ENCODE data around the gene MLLT6. TPM values are rescaled to one million over a fixed set of nuclear protein-coding genes. Genes with fewer than 3 reads are reported as not detected.

Gene MLLT6
- total RNA-seq, result 100 to 1,000 TPM in 1 of 6 donors, 10 to 100 TPM in 5; 51.3 to 112 (median 67.4) TPM
- 100 to 1,000 TPM in 1 of 2 donors, 10 to 100 TPM in 1; 69.9 to 181 TPM for polyA plus RNA-seq

DNA sequence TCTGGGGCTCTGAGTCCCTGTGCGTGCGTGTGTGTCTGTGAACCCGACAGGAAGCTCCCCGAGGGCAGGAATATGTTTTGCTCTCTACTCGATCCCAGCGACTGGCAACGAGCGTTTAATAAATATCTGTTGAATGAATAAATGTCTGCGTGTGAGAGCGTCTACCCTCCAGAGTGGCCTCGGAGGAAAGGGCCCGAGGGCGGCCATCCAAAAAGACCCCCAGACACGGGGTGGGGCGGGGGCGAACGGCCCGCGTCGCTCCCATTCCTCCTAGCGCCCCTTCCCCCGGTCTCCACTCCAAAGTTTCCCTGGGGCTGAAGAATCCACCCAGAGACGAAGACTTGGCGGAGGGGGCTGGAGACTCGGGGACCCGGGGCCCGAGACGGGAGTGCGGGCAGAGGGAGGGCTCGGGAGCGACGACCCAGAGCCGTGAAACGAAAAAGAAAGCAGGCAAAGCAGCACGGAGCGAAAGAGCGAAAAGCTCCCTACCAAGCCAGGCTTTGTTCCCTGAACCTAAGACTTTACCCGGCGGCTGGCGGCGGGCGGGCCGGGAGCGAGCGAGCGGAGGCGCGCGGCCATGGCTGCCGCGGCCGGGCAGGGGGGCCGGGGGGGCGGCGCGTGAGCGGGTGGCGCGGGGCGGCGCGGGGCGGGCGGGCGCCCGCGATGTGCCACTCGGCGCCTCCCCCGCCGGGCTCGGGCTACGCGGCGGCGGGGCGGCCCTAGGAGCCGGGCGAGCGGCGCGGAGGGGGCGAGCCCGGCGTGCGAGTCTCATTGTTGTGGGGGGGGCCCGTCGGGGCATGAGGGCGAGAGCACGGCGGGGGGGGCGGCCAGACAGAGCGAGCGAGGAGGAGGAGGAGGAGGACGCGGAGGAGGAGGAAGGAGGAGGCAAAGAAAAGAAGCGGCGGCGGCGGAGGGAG lies at the start of gene MLLT6:
TSS of gene MLLT6 (plus strand) at position 668 of the 917 bp plus-strand sequence. CDS start 360 bp downstream, outside the sequence.
- Histone ChIP-seq H3K27me3 (no peaks in the 10 kb centered on the region), H3K9me3 (no peaks in the 10 kb centered on the region), H3K36me3 (no peaks in the 10 kb centered on the region), H3K4me3 (peak within 1 kb of the TSS; percentile 58 to 76 (median 74)), H3K4me1 (peaks cover 5 to 21% (median 9%) of the 10 kb centered on the region in 3 donors), H3K27ac (peak within 1 kb of the TSS; percentile 90 to 98 (median 94))
- DNase-seq, result peak; percentile 79 to 88 (median 83)
- no peak for FAIRE-seq
- WGBS, 2 donors, result 0 to 1% methylated on average over 48 to 93 of the region's 100 CpGs
- intact Hi-C loops (cut with DNase I), result no loop called here
- peak; percentile 35 to 57 (median 43) for ATAC-seq
- TF ChIP-seq, protein P1, sequence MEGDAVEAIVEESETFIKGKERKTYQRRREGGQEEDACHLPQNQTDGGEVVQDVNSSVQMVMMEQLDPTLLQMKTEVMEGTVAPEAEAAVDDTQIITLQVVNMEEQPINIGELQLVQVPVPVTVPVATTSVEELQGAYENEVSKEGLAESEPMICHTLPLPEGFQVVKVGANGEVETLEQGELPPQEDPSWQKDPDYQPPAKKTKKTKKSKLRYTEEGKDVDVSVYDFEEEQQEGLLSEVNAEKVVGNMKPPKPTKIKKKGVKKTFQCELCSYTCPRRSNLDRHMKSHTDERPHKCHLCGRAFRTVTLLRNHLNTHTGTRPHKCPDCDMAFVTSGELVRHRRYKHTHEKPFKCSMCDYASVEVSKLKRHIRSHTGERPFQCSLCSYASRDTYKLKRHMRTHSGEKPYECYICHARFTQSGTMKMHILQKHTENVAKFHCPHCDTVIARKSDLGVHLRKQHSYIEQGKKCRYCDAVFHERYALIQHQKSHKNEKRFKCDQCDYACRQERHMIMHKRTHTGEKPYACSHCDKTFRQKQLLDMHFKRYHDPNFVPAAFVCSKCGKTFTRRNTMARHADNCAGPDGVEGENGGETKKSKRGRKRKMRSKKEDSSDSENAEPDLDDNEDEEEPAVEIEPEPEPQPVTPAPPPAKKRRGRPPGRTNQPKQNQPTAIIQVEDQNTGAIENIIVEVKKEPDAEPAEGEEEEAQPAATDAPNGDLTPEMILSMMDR (IDR thresholded peaks at IDR 0.05), result no peak

DNA sequence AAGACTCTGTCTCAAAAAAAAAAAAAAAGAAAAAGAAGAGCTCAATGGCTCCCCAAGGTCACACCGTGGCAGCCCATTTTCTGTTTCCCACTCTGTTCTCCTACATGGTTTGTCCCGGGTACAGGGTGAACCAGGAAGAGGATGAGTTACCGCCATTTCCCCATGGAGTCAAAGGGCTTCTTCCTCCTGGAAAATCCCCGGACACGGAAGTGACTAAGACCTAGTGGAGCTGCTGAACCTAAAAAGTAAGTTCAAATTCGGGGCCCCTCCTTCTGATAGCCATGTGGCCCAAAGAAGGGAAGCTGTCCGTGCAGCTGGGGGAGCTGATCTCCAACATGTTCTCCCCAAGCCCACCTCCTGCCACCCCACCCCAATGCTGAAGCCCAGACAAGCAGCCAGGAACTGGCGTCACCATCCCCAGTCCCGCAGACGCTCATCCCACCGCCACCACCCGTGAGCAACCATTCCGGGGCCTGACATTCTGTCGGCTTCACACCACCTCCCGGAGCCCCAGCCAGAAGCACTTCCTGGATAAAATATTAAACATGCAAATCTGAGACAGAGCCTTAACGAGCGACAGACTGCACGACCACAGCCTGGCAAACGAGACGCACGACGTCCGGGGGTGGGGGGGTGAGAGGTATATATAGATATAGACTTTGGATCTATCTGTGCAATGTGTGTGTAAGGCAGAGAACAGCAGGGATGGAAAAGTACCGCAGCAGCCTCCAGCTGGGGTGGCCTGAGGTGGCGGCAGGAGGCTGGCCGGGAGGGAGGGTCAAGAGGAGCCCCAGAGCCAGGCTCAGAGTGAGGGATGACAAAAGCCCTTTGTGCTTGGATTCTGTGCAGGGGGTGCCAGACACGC lies 47.9 kb upstream of the MLLT6 start:
- Histone ChIP-seq H3K27me3 (no peaks in the 10 kb centered on the region), H3K27ac (peak overlapping the region; percentile 26 to 82 (median 67)), H3K36me3 (no peaks in the 10 kb centered on the region), H3K9me3 (no peaks in the 10 kb centered on the region), H3K4me3 (no peak overlapping the region), H3K4me1 (peaks cover 0 to 2% (median 0%) of the 10 kb centered on the region in 3 donors)
- WGBS, 2 donors, result 37 to 38% methylated on average over 27 of the region's 27 CpGs
- ATAC-seq (peak; percentile 54 to 80 (median 66)), DNase-seq (peak in 2 of 6 donors; percentile 41 to 50), FAIRE-seq (no peak)
- TF ChIP-seq, protein P1 (IDR thresholded peaks at IDR 0.05), result no peak
- intact Hi-C loops (cut with DNase I), result loop anchor here in 1 of 3 donors (10.0 kb wide), 1 partner anchor 52 kb away; the partner anchor contains the start of gene SRCIN1

DNA sequence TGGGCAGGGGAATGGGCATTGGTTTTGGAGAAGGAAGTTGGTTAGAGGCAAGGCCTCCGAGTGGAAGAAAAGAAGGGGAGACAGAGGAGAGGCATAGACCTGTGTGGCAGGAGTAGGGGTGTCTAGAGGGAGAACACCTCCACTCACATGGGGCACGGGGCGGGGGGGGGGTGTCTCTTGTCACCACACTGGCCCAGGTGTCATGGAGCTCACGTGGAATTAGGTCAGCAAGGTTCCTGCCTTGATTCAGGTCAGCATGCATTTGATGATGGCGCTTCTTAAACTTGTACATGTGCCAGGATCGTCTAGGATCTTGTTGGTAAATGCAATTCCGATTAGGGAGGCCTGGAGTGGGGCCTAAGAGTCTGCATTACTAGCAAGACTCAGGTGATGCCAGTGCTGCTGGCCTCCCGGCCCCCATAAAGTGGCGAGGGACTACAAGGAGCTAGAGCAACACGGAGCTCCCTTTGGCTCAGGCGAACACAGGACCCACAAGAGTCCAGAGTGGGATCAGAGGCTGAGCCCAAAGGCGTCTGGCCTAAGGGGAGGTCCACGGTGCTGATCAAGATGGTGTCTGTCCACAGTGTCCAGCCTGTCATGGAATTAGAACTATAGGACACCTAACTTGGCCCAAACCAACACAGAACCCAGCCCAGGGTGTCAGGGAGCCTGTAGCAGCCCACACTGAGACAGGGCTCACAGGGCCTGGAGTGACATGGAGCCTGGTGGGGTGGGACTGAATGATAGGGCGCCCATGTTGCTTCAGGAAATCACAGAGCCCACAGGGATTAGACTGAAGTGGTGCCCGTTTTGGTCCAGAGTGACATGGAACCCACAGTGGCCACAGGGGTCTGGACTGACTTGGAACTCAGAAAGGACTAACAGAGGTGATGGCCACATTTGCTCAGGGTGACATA lies 47.0 kb upstream of the MLLT6 start:
- 60 to 63% methylated on average over 15 of the region's 15 CpGs for WGBS, 2 donors
- no peaks in the 10 kb centered on the region for H3K27me3 ChIP-seq
- H3K9me3 ChIP-seq, result no peaks in the 10 kb centered on the region
- FAIRE-seq (no peak), ATAC-seq (no peak), DNase-seq (peak in 2 of 6 donors; percentile 35)
- H3K4me3 ChIP-seq, result no peak overlapping the region
- H3K27ac ChIP-seq, result peak overlapping the region in 3 of 4 donors; percentile 67 to 82 (median 67)
- TF ChIP-seq, protein P1 (IDR thresholded peaks at IDR 0.05), result no peak
- intact Hi-C loops (cut with DNase I), result loop anchor here in 1 of 3 donors (10.0 kb wide), 1 partner anchor 53 kb away; the partner anchor contains the start of gene SRCIN1
- no peaks in the 10 kb centered on the region for H3K36me3 ChIP-seq
- peaks cover 0 to 2% (median 0%) of the 10 kb centered on the region in 3 donors for H3K4me1 ChIP-seq

DNA sequence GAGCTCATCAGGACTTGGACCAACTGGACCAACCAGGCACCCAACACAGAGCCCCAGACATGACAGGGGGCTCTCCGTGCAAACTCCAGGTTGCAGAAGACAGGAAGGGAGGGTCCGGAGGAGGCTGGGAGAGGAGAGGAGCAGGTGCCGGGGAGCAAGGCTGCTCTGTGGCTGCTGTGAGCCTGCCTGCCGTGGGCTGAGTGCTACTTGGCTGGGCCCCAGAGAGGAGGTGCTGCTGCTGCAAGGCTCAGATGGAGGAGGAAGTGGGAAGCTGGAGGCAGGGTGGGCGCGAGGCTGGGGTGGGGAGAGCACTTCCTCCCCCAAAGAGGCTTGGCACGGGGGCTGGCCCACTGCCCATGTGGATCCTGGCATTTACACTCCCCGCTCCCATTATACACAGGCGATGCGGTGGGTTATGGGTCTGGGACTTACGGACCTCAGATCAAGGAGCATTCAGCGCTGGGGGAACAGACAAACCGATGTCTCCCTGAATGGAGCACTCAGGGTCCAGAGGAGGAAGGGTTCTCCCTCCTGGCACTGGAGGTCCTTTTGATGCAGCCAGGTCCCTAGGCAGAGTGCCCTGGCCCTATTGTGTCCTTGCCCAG lies 46.2 kb upstream of the MLLT6 start:
- no peaks in the 10 kb centered on the region for H3K27me3 ChIP-seq
- no peak overlapping the region for H3K4me3 ChIP-seq
- intact Hi-C loops (cut with DNase I), result loop anchor here in 1 of 3 donors (10.0 kb wide), 1 partner anchor 54 kb away; the partner anchor contains the start of gene SRCIN1
- H3K36me3 ChIP-seq, result no peaks in the 10 kb centered on the region
- 60 to 63% methylated on average over 13 of the region's 13 CpGs for WGBS, 2 donors
- ATAC-seq (peak in 1 of 4 donors; percentile 19), DNase-seq (peak in 2 of 6 donors; percentile 56 to 58), FAIRE-seq (no peak)
- no peak overlapping the region for H3K27ac ChIP-seq
- H3K9me3 ChIP-seq, result no peaks in the 10 kb centered on the region
- peaks cover 0 to 2% (median 0%) of the 10 kb centered on the region in 3 donors for H3K4me1 ChIP-seq
- TF ChIP-seq, protein P1 (IDR thresholded peaks at IDR 0.05), result no peak

Data from pancreas (tissue), 10 donors.